Measurements from ENCODE around the gene RGS21. TPM values are rescaled to one million over a fixed set of nuclear protein-coding genes. Genes with fewer than 3 reads are reported as not detected.

The RGS21 gene
- total RNA-seq, 4 donors from 2014 or later, result not detected

DNA sequence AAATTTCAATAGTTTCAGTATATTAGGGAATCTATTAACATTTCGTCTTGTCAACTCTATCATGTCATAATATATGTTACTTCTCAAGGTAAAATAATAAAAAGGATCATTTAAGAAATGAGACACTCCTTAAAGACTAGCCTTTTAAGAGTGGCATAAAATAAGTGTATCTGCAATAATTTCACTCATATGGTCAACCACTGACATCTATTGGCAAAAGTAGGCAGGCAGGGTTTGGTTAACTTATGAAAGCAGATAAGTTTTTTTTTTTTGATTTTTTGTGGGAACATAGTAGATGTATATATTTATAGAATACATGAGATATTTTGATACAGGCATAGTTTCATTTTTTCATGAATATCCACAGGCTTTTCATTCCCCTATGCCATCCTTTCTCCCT lies 5.5 kb upstream of the RGS21 start:
- H3K9me3 ChIP-seq, result peaks cover 0 to 16% (median 10%) of the 10 kb centered on the region in 4 donors
- WGBS, result 76% methylated on average over 1 of the region's 1 CpG
- H3K27me3 ChIP-seq, result no peaks in the 10 kb centered on the region
- DNase-seq (ENCODE audit: extremely low spot score), result no peak
- intact Hi-C loops (cut with DNase I), result no loop called here
- no peak for TF ChIP-seq POLR2A (IDR thresholded peaks at IDR 0.05; ENCODE audit: low read depth)
- TF ChIP-seq POLR2AphosphoS5 (IDR thresholded peaks at IDR 0.05), result no peak
- TF ChIP-seq, protein P1, sequence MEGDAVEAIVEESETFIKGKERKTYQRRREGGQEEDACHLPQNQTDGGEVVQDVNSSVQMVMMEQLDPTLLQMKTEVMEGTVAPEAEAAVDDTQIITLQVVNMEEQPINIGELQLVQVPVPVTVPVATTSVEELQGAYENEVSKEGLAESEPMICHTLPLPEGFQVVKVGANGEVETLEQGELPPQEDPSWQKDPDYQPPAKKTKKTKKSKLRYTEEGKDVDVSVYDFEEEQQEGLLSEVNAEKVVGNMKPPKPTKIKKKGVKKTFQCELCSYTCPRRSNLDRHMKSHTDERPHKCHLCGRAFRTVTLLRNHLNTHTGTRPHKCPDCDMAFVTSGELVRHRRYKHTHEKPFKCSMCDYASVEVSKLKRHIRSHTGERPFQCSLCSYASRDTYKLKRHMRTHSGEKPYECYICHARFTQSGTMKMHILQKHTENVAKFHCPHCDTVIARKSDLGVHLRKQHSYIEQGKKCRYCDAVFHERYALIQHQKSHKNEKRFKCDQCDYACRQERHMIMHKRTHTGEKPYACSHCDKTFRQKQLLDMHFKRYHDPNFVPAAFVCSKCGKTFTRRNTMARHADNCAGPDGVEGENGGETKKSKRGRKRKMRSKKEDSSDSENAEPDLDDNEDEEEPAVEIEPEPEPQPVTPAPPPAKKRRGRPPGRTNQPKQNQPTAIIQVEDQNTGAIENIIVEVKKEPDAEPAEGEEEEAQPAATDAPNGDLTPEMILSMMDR (IDR thresholded peaks at IDR 0.05), result peak; percentile 26 to 50 (median 34)
- no peak for TF ChIP-seq EP300 (IDR thresholded peaks at IDR 0.05)
- H3K36me3 ChIP-seq, result no peaks in the 10 kb centered on the region
- H3K4me1 ChIP-seq, result no peaks in the 10 kb centered on the region
- H3K27ac ChIP-seq (replicated peaks in 1 of 4), result no peak overlapping the region
- no peak overlapping the region for H3K4me3 ChIP-seq

DNA sequence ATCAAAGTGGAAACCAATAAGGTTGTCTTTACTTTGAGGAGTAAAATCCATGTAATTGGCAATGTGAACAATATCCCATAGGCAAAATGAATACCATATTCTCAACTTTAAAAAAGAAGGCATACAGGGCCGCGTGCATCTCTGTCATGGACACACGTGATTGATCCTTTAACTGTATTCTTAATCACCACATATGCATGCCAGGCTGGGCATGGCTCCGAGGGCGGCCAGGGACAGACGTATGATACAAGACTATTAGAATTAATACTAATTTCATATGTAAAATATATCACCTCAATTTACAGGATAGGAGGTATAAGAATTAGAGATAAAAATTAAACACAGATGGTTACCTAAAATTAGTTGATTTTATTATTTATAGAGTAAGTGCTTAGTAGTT lies 11.2 kb downstream of the RGS21 start:
- H3K27ac ChIP-seq (replicated peaks in 1 of 4), result no peak overlapping the region
- H3K4me1 ChIP-seq, result no peaks in the 10 kb centered on the region
- intact Hi-C loops (cut with DNase I), result no loop called here
- TF ChIP-seq, protein P1 (IDR thresholded peaks at IDR 0.05), result no peak
- TF ChIP-seq EP300 (IDR thresholded peaks at IDR 0.05), result no peak
- no peak for TF ChIP-seq POLR2AphosphoS5 (IDR thresholded peaks at IDR 0.05)
- TF ChIP-seq POLR2A (IDR thresholded peaks at IDR 0.05; ENCODE audit: low read depth), result no peak
- H3K36me3 ChIP-seq, result no peaks in the 10 kb centered on the region
- no peak overlapping the region for H3K4me3 ChIP-seq
- DNase-seq (ENCODE audit: extremely low spot score), result no peak
- no peaks in the 10 kb centered on the region for H3K9me3 ChIP-seq
- no peaks in the 10 kb centered on the region for H3K27me3 ChIP-seq
- WGBS, result 95% methylated on average over 6 of the region's 6 CpGs

DNA sequence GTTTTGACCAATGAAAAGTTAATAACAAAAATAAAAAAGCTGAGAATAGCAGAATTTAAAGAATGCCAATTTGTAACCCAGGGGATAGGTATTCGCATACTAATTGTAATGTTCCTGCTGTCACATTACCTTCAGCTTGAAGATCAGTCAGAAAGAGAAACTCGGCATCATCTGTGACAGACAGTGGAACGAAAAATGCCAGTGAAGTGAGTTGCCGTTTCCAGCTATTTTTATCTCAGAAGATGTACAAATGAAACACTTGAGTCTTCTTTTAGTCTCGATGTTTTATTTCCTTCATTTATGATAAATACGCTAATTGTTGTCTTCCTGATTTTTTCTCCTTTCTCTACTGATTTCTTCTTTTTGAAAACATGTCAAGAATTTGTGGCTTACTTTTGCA lies 26.1 kb downstream of the RGS21 start:
- Histone ChIP-seq H3K4me1 (no peaks in the 10 kb centered on the region), H3K27ac (replicated peaks in 1 of 4) (no peak overlapping the region), H3K4me3 (no peak overlapping the region), H3K36me3 (no peaks in the 10 kb centered on the region), H3K27me3 (no peaks in the 10 kb centered on the region), H3K9me3 (no peaks in the 10 kb centered on the region)
- DNase-seq (ENCODE audit: extremely low spot score), result no peak
- 78% methylated on average over 6 of the region's 6 CpGs for WGBS
- intact Hi-C loops (cut with DNase I), result no loop called here
- TF ChIP-seq POLR2AphosphoS5 (IDR thresholded peaks at IDR 0.05), result no peak

DNA sequence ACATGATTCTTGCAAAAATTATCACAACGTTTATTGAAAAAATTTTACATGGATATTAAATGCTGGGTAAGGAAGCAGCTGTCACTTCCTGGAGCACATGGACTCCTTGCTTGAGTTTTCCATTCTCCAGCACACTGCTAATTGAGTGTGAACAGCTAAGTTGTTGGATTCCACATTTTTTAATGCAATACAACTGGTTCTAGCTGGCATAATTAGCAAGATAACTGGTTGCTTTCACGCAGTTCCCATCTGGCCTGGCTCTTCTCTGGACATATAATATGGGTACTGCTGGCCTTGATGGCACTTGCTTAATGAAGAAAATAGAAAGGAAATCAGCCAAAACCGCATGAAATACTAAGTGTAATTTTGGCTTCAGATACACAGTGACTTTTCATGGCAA lies 26.6 kb downstream of the RGS21 start:
- no peak for DNase-seq (ENCODE audit: extremely low spot score)
- TF ChIP-seq POLR2A (IDR thresholded peaks at IDR 0.05; ENCODE audit: low read depth), result no peak
- no peak for TF ChIP-seq POLR2AphosphoS5 (IDR thresholded peaks at IDR 0.05)
- TF ChIP-seq, protein P1 (IDR thresholded peaks at IDR 0.05), result no peak
- TF ChIP-seq EP300 (IDR thresholded peaks at IDR 0.05), result no peak
- Histone ChIP-seq H3K4me3 (no peak overlapping the region), H3K27ac (replicated peaks in 1 of 4) (no peak overlapping the region), H3K36me3 (no peaks in the 10 kb centered on the region), H3K27me3 (no peaks in the 10 kb centered on the region), H3K9me3 (no peaks in the 10 kb centered on the region), H3K4me1 (no peaks in the 10 kb centered on the region)
- 72% methylated on average over 3 of the region's 3 CpGs for WGBS
- intact Hi-C loops (cut with DNase I), result no loop called here

DNA sequence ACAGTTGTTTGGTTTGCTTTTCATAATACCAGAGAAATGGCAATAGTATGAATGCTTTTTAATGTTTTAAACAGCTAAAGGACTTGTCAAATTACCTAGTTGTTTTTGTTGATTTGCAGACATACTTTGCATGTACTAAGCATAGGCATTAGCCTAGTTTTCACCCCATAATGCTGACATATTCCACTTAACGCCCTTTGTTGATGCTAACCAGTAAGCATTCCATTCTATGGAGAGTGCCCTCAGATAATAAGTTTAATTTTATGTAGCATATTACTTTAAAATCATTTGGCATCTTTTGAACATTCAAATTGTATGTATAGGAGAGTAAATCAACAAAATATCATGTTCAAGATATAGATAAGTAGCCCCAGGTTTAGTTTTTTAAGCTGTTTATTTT lies 32.5 kb downstream of the RGS21 start:
- no peak for DNase-seq (ENCODE audit: extremely low spot score)
- WGBS, result 58% methylated on average over 1 of the region's 1 CpG
- Histone ChIP-seq H3K36me3 (no peaks in the 10 kb centered on the region), H3K27ac (replicated peaks in 1 of 4) (no peak overlapping the region), H3K9me3 (no peaks in the 10 kb centered on the region), H3K4me3 (no peak overlapping the region), H3K27me3 (no peaks in the 10 kb centered on the region), H3K4me1 (no peaks in the 10 kb centered on the region)
- intact Hi-C loops (cut with DNase I), result no loop called here
- TF ChIP-seq POLR2AphosphoS5 (IDR thresholded peaks at IDR 0.05) (no peak), EP300 (IDR thresholded peaks at IDR 0.05) (no peak), POLR2A (IDR thresholded peaks at IDR 0.05; ENCODE audit: low read depth) (no peak)
- TF ChIP-seq, protein P1 (IDR thresholded peaks at IDR 0.05), result no peak
